H9 (cell line): ENCODE measurements around the gene CACNB4. TPM values are rescaled to one million over a fixed set of nuclear protein-coding genes. Genes with fewer than 3 reads are reported as not detected.

ENCODE experiments used
- DNase-seq: peaks from one replicate; pipeline ENCODE4 v3.0.0-alpha.2; 2017
- H2AFZ ChIP-seq: one replicate; pipeline ENCODE4 v1.6.1; 2013; ENCODE audit warnings: mild to moderate bottlenecking, low read length, control low read depth, moderate library complexity
- H2AK5ac ChIP-seq: 2 replicates; pipeline ENCODE4 v1.6.1; 2013; ENCODE audit warnings: low read length, control low read depth, mixed read lengths; ENCODE audit not compliant: insufficient read length
- H2BK120ac ChIP-seq: one replicate; pipeline ENCODE4 v1.6.1; 2013; ENCODE audit warnings: low read depth, mild to moderate bottlenecking, low read length, control low read depth, inconsistent platforms; ENCODE audit not compliant: poor library complexity, severe bottlenecking
- H2BK12ac ChIP-seq: 2 replicates; pipeline ENCODE4 v1.6.1; 2013; ENCODE audit warnings: low read length, control low read depth, mixed read lengths, low read depth; ENCODE audit not compliant: insufficient read length
- H2BK15ac ChIP-seq: 2 replicates; pipeline ENCODE4 v1.6.1; 2013; ENCODE audit warnings: low read depth, low read length, control low read depth
- H2BK20ac ChIP-seq: one replicate; pipeline ENCODE4 v1.6.1; 2013; ENCODE audit warnings: low read depth, mild to moderate bottlenecking, low read length, control low read depth, inconsistent platforms; ENCODE audit not compliant: poor library complexity, severe bottlenecking
- H2BK5ac ChIP-seq: 2 replicates; pipeline ENCODE4 v1.6.1; 2013; ENCODE audit warnings: low read length, control low read depth, mixed read lengths; ENCODE audit not compliant: insufficient read length
- H3K14ac ChIP-seq: 2 replicates; pipeline ENCODE4 v1.6.1; 2013; ENCODE audit warnings: low read length, control low read depth; ENCODE audit not compliant: insufficient read depth
- H3K18ac ChIP-seq: 2 replicates; pipeline ENCODE4 v1.6.1; 2013; ENCODE audit warnings: low read depth, mild to moderate bottlenecking, mixed read lengths, low read length, control low read depth; ENCODE audit not compliant: insufficient read length
- H3K23ac ChIP-seq: 2 replicates; pipeline ENCODE4 v1.6.1; 2013; ENCODE audit warnings: low read length, control low read depth, mixed read lengths, low read depth; ENCODE audit not compliant: insufficient read length
- H3K23me2 ChIP-seq: 2 replicates; pipeline ENCODE4 v1.6.1; 2013; ENCODE audit warnings: low read depth, mild to moderate bottlenecking, mixed read lengths, low read length, control low read depth; ENCODE audit not compliant: insufficient read length, poor library complexity, severe bottlenecking
- H3K27ac ChIP-seq: 2 replicates; pipeline ENCODE4 v1.5.1; 2013; ENCODE audit warnings: low read length, control low read depth, mixed read lengths, low read depth; ENCODE audit not compliant: insufficient read length
- H3K27me3 ChIP-seq: 2 replicates; pipeline ENCODE4 v1.6.1; 2013; ENCODE audit warnings: low read length, control low read depth, inconsistent platforms; ENCODE audit not compliant: insufficient read depth
- H3K4ac ChIP-seq: 2 replicates; pipeline ENCODE4 v1.6.1; 2013; ENCODE audit warnings: low read depth, mild to moderate bottlenecking, control low read depth, inconsistent platforms, low read length, moderate library complexity
- H3K4me1 ChIP-seq: 2 replicates; pipeline ENCODE4 v1.6.1; 2013; ENCODE audit warnings: low read length, control low read depth, inconsistent platforms; ENCODE audit not compliant: insufficient read depth
- H3K4me2 ChIP-seq: 2 replicates; pipeline ENCODE4 v1.6.1; 2013; ENCODE audit warnings: low read length, control low read depth, mixed read lengths; ENCODE audit not compliant: insufficient read length, insufficient read depth
- H3K56ac ChIP-seq: 2 replicates; pipeline ENCODE4 v1.6.1; 2013; ENCODE audit warnings: low read depth, mild to moderate bottlenecking, mixed read lengths, low read length, control low read depth; ENCODE audit not compliant: insufficient read length
- H3K79me1 ChIP-seq: 2 replicates; pipeline ENCODE4 v1.6.1; 2013; ENCODE audit warnings: low read depth, mild to moderate bottlenecking, moderate library complexity, low read length, control low read depth, inconsistent platforms; ENCODE audit not compliant: insufficient read depth, poor library complexity, severe bottlenecking
- H3K79me2 ChIP-seq: 2 replicates; pipeline ENCODE4 v1.6.1; 2013; ENCODE audit warnings: low read length, control low read depth, inconsistent platforms; ENCODE audit not compliant: insufficient read depth
- H3K9ac ChIP-seq: 2 replicates; pipeline ENCODE4 v1.6.1; 2013; ENCODE audit warnings: low read length, control low read depth, mixed read lengths; ENCODE audit not compliant: insufficient read length; ENCODE audit errors: extremely low read depth
- H3K9me3 ChIP-seq: one replicate; pipeline ENCODE4 v1.6.1; 2013; ENCODE audit warnings: low read depth, low read length, inconsistent platforms; ENCODE audit not compliant: control insufficient read depth
- H3T11ph ChIP-seq: one replicate; pipeline ENCODE4 v1.6.1; 2013; ENCODE audit warnings: mild to moderate bottlenecking, low read length, control low read depth, inconsistent platforms
- H4K20me1 ChIP-seq: one replicate; pipeline ENCODE4 v1.6.1; 2013; ENCODE audit not compliant: control insufficient read depth, insufficient read length, insufficient read depth
- H4K5ac ChIP-seq: 2 replicates; pipeline ENCODE4 v1.6.1; 2013; ENCODE audit warnings: low read depth, mild to moderate bottlenecking, mixed read lengths, low read length, control low read depth; ENCODE audit not compliant: insufficient read length
- H4K8ac ChIP-seq: replicated peaks from 2 replicates; pipeline ENCODE4 v1.6.1; 2013; ENCODE audit warnings: low read length, control low read depth, mixed read lengths, low read depth; ENCODE audit not compliant: insufficient read length
- H4K91ac ChIP-seq: 2 replicates; pipeline ENCODE4 v1.6.1; 2013; ENCODE audit warnings: low read depth, mild to moderate bottlenecking, moderate library complexity, mixed read lengths, low read length, control low read depth; ENCODE audit not compliant: insufficient read length
- H3K27ac Mint-ChIP-seq, 3 experiments: 2 replicates in 2 of 3; 3 replicates in 1 of 3; pipeline ENCODE4 v1.8.0; 2020 to 2021; ENCODE audit warnings: mixed read lengths in 3 of 3, mild to moderate bottlenecking in 1 of 3, moderate library complexity in 1 of 3
- H3K27me3 Mint-ChIP-seq: 2 replicates; pipeline ENCODE4 v1.8.0; 2021; ENCODE audit warnings: low read depth, mild to moderate bottlenecking, moderate library complexity, mixed read lengths
- H3K36me3 Mint-ChIP-seq, 3 experiments: 2 replicates in 2 of 3; 3 replicates in 1 of 3; pipeline ENCODE4 v1.8.0; 2020 to 2021; ENCODE audit warnings: low read depth in 3 of 3, mixed read lengths in 3 of 3; ENCODE audit not compliant: insufficient read depth in 1 of 3
- H3K4me1 Mint-ChIP-seq, 2 experiments: 2 replicates each; pipeline ENCODE4 v1.8.0; 2020; ENCODE audit warnings: mixed read lengths in 2 of 2
- H3K4me3 Mint-ChIP-seq, 2 experiments: 2 replicates in 1 of 2; 3 replicates in 1 of 2; pipeline ENCODE4 v1.8.0; 2020 to 2021; ENCODE audit warnings: mild to moderate bottlenecking in 2 of 2, mixed read lengths in 2 of 2, moderate library complexity in 1 of 2
- H3K9me3 Mint-ChIP-seq, 2 experiments: 2 replicates in 1 of 2; 3 replicates in 1 of 2; pipeline ENCODE4 v1.8.0; 2020; ENCODE audit warnings: mild to moderate bottlenecking in 2 of 2, mixed read lengths in 2 of 2, moderate library complexity in 1 of 2
- CTCF ChIP-seq: fragments of 200-600 bp; sonication (generic); conservative IDR thresholded peaks from 3 replicates; pipeline ENCODE4 v1.8.0; 2021; ENCODE audit warnings: antibody characterized with exemption, mild to moderate bottlenecking
- WGBS: extraction: QIAGEN DNeasy Blood & Tissue Kit; methylation state at CpG from one replicate; pipeline ENCODE4 v1.1.7; 2013; ENCODE audit warnings: missing lambda C conversion rate, low lambda C conversion rate, mixed read lengths; ENCODE audit not compliant: insufficient read length; ENCODE audit errors: extremely low coverage; 5-methylcytosine and 5-hydroxymethylcytosine counted together
- total RNA-seq: library from RNA; stranded (reverse); gene quantifications from 2 replicates; pipeline ENCODE4 v1.2.1, GENCODE V29; 2021

The CACNB4 gene
- total RNA-seq, 1 experiment from 2014 or later: 1.4 TPM

GRCh38 chr2:152067823-152068222 lies 31.0 kb downstream of the CACNB4 start:
- H2BK20ac ChIP-seq: no peak overlapping the region
- no peak overlapping the region for H3K4me2 ChIP-seq
- no peak overlapping the region for H4K5ac ChIP-seq
- no peak overlapping the region for H4K8ac ChIP-seq
- no peak overlapping the region for H3K23ac ChIP-seq
- no peaks in the 10 kb centered on the region for H3K79me1 ChIP-seq
- no peak overlapping the region for H3T11ph ChIP-seq
- DNase-seq: no peak
- no peak overlapping the region for H3K14ac ChIP-seq
- no CpG with 5 or more reads among the region's 1 CpG for WGBS
- H2BK15ac ChIP-seq: no peak overlapping the region
- H3K18ac ChIP-seq: no peak overlapping the region
- no peak overlapping the region for H3K4me3 Mint-ChIP-seq
- H3K36me3 Mint-ChIP-seq: peaks cover 0 to 2% (median 0%) of the 10 kb centered on the region in 3 experiments; a peak in 3 of 7 replicates
- H3K27me3 Mint-ChIP-seq: no peaks in the 10 kb centered on the region
- H3K56ac ChIP-seq: no peak overlapping the region
- H3K4me1 ChIP-seq: no peaks in the 10 kb centered on the region; the same call in 1 of the 2 replicates
- no peaks in the 10 kb centered on the region for H3K9me3 Mint-ChIP-seq
- H3K27me3 ChIP-seq: no peaks in the 10 kb centered on the region
- no peak overlapping the region for H2BK120ac ChIP-seq
- H2AFZ ChIP-seq: no peak overlapping the region
- no peaks in the 10 kb centered on the region for H3K23me2 ChIP-seq
- TF ChIP-seq CTCF: no peak
- no peak overlapping the region for H3K27ac ChIP-seq
- peaks cover 9 to 10% of the 10 kb centered on the region in 2 experiments for H3K4me1 Mint-ChIP-seq
- no peak overlapping the region for H2AK5ac ChIP-seq
- no peaks in the 10 kb centered on the region for H3K9me3 ChIP-seq
- no peak overlapping the region for H3K27ac Mint-ChIP-seq
- no peak overlapping the region for H2BK12ac ChIP-seq
- H3K79me2 ChIP-seq: no peaks in the 10 kb centered on the region
- H4K20me1 ChIP-seq: no peaks in the 10 kb centered on the region
- no peak overlapping the region for H4K91ac ChIP-seq
- no peak overlapping the region for H3K4ac ChIP-seq
- H3K9ac ChIP-seq: no peak overlapping the region
- H2BK5ac ChIP-seq: no peak overlapping the region
